HG03439 (cell line): ENCODE results near the gene RBL1.

Experiments used
- ATAC-seq: cut with Tn5 transposase; IDR thresholded peaks from one replicate; pipeline ENCODE4 v1.9.1; 2021; ENCODE audit warnings: mild to moderate bottlenecking, moderate library complexity; ENCODE audit not compliant: unreplicated experiment

The RBL1 gene

DNA sequence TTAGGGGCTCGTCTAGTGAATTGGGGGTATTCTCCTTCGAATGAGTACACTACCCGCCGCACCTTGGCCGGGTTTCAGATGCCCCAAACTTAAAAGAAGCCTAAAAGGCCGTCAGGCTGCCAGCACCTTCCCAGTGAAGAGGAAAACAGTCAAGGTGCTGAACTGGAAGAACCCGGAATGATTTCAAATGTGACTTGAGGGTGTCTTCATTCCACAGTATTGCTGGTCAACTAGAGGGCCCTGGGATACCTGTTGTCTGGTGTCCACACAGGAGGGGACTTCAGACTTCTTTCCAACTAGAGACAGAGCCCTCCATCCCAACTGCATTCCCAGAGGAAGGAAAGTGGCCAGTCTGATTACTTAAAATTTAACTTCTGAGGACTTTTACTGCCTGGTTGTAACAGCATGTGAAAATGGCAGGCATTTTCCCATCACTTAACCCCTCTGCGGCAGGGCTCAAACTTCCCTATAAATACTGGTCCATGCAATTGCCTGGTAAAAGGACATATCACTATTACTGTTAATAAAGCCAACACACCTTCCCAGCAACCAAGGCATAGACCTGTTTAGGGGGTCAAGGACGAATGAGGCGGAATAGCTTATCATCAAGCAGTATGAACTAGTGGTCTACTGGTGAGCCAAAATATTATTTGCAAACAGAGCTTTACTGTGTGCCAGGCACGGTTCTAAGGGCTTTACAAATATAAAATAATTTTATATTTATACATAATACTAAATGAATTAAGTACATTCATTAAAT is 143.6 kb downstream of the RBL1 start:
- peak; percentile 1 for ATAC-seq

DNA sequence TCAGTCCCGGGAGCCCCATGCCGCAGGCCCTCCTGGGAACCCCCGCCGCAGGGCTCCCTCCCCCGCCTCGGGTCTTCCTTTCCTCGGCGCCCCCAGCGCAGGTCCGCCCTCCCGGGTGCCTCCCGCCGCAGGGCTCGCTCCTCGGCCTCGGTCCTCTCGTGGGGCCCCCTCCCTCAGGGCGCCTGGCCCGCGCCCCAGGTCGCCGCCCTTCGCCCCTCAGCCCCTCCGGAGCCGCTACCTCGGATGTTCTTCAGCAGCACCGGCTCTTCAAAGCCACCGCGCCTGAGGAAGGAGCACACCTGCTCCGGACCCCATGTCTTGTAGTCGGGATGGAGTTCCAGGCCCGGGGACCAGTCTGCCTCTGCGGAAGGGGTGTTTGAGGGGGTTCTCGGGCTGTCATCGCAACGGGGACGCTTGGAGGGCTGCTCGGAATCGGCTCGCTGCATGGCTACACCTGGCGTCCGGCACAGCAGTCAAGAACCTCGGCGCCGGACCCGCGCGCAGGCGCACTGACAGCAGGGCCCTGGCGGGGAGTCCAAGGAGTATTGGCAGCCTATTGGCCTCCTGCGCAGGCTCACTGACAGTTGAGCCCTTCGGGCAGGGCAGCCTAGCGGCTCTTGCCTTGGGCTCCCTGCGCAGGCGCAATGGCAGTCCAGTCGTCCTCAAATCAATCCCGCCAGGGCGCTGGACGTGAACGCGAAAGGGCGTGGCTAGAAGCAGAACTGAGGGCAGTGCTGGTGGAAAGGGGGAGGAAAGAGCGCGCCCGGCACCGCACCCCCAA is 144.4 kb downstream of the RBL1 start, which contains the start of gene SAMHD1:
Gene SAMHD1 (minus strand): TSS at position 511 of the 781 bp plus-strand sequence. CDS start 65 bp downstream, at position 446.
- ATAC-seq = peak; percentile 91

DNA sequence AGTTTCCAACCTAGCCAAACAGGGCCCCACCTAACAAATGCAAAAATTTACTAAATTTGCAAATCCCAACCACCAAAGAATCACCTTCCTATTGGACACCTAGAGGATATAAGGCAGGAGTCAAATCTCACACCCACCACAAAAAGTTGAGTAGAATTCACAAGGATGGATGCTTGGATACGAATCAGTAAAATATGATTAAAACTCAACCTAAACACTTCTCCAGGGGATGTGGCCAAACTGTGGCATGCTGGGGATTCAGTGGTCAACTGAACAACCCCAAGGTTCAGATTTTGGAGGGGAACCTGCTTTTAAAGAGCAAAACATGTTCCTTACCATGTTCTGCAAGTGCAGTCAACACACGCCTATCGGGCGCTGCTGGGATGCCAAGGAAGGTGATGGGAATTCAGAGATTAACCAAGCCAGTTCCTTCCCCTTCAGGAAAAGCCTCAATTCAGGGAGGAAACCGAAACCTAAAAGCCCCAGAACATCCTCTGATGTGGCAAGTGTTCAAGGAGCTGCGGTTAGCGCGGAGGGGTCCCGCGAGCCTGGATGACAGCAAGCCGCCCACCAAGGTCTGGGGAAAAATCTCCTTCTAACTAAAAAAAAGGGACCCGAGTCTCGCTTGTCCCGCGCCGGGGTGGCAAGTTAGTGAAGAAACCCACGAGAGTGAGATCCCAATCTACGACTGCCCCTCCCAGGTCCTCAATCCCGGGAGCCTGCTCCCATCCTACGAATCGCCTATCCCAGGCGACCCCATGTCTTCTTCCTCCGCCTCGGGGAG is 145.2 kb downstream of the RBL1 start:
- no peak for ATAC-seq
